Measurements from ENCODE around the gene CELA2A.

DNA sequence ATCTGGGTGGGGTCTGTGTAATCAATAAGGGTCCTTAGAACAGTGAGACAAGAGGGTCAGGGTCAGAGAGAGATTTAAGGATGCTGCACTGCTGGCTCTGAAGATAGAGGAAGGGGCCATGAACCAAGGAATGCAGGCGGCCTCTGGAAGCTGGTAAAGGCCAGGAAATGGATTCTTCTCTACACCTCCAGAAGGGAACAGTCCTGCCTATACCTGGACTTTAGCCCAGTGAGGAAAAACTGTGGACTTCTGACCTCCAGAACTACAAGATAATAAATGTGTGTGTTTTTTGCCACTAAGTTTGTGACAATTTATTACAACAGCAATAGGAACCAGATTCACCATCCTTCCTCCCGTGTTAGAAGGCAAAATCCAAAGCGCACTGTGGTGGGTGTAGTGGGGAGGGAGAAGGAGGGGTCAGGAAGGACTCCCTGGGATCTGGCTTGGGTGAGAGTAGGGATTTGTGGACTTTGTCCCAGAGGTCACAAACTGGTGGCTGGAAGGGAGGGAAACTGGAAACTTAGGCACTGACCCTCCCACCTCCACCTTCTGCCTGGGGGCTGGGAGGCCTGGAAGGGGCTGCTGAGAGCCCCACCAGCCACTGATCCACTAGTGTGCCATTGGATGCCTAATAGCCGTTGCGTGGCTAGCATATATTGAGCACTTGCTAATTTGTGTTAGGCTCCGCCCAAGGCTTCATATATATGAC, 5.4 kb upstream of the CELA2A start:
- no peak for TF ChIP-seq CTCF (conservative IDR thresholded peaks at IDR 0.05 in 1 of 2, IDR thresholded peaks at IDR 0.05 in 1 of 2; ENCODE audit: low read depth in 1 of 2, low read length in 2 of 2)
- no peak for TF ChIP-seq EZH2 (IDR thresholded peaks at IDR 0.05; ENCODE audit: low read length, missing control alignments)
